Gastroesophageal sphincter (tissue), 4 donors: ENCODE measurements around the gene KRTAP24-1. TPM values are rescaled to one million over a fixed set of nuclear protein-coding genes. Genes with fewer than 3 reads are reported as not detected.

ENCODE experiments used
- ATAC-seq: fragments of 150-250 bp; one replicate; pipeline ENCODE4 v1.9.1; 2016; ENCODE audit warnings: mild to moderate bottlenecking, moderate library complexity
- H3K27ac ChIP-seq, 4 donors: fragments of 200-600 bp; sonication (generic) in 3 of 4; 1 replicate in 3 of 4; 2 replicates in 1 of 4; pipeline ENCODE4 v1.5.1; 2016 to 2019
- H3K27me3 ChIP-seq: fragments of 200-600 bp; sonication (generic); one replicate; pipeline ENCODE4 v1.5.1; 2019
- H3K36me3 ChIP-seq, 2 donors: fragments of 200-600 bp; sonication (generic); one replicate each; pipeline ENCODE4 v1.5.1; 2019; ENCODE audit warnings: control low read depth in 1 of 2
- H3K4me1 ChIP-seq, 3 donors: fragments of 200-600 bp; sonication (generic); 1 replicate in 2 of 3; 2 replicates in 1 of 3; pipeline ENCODE4 v1.5.1; 2016 to 2019; ENCODE audit warnings: control low read depth in 2 of 3
- H3K4me3 ChIP-seq, 2 donors: fragments of 200-600 bp; sonication (generic); one replicate each; pipeline ENCODE4 v1.5.1; 2019; ENCODE audit warnings: mild to moderate bottlenecking in 1 of 2, moderate library complexity in 1 of 2
- H3K9me3 ChIP-seq, 3 donors: fragments of 200-600 bp; sonication (generic); one replicate each; pipeline ENCODE4 v1.5.1; 2017 to 2019; ENCODE audit warnings: control low read depth in 2 of 3
- CTCF ChIP-seq, 4 experiments: fragments of 200-600 bp in 2 of 4; fragments of 450-650 bp in 2 of 4; sonication (generic) in 1 of 4; IDR thresholded peaks; one replicate each; pipeline ENCODE4 v1.5.1; 2017 to 2019; ENCODE audit warnings: antibody characterized with exemption in 4 of 4, mild to moderate bottlenecking in 2 of 4, moderate library complexity in 2 of 4
- EP300 ChIP-seq: sonication (generic); formaldehyde crosslinking; IDR thresholded peaks from one replicate; pipeline ENCODE4 v1.6.1; 2017; ENCODE audit warnings: antibody characterized with exemption, mild to moderate bottlenecking
- POLR2A ChIP-seq, 2 donors: fragments of 450-650 bp; IDR thresholded peaks; one replicate each; pipeline ENCODE4 v1.6.1; 2017; ENCODE audit warnings: antibody characterized with exemption in 2 of 2, mild to moderate bottlenecking in 2 of 2, moderate library complexity in 1 of 2
- POLR2AphosphoS5 ChIP-seq: sonication (generic); formaldehyde crosslinking; IDR thresholded peaks from one replicate; pipeline ENCODE4 v1.6.1; 2017; ENCODE audit warnings: antibody characterized with exemption
- WGBS, 2 donors: methylation state at CpG; one replicate each; pipeline ENCODE4 v1.1.5; 2018; ENCODE audit warnings: low coverage in 1 of 2; 5-methylcytosine and 5-hydroxymethylcytosine counted together
- total RNA-seq, 4 donors: library from RNA; depleted of rRNA; stranded (reverse); fragments of >200 nt; gene quantifications; one replicate each; pipeline ENCODE4 v1.1.0, GENCODE V29; 2016

KRTAP24-1 gene
- total RNA-seq, 4 donors from 2014 or later, result not detected

GRCh38 chr21:30232011-30232410 is 50.7 kb downstream of the KRTAP24-1 start:
- Histone ChIP-seq H3K27ac (no peak overlapping the region), H3K36me3 (no peaks in the 10 kb centered on the region), H3K4me1 (no peaks in the 10 kb centered on the region), H3K27me3 (no peaks in the 10 kb centered on the region), H3K4me3 (no peak overlapping the region), H3K9me3 (peaks cover 0 to 6% (median 0%) of the 10 kb centered on the region in 3 donors)
- 100% methylated on average over 1 of the region's 1 CpG for WGBS, 2 donors
- no peak for ATAC-seq
- TF ChIP-seq EP300 (no peak), POLR2AphosphoS5 (no peak), POLR2A (IDR thresholded peaks at IDR 0.05) (no peak), CTCF (IDR thresholded peaks at IDR 0.05) (no peak)

Other genes with a start within 250 kb of the KRTAP24-1 start
- gene CLDN17, start 116.1 kb downstream of the KRTAP24-1 start, total RNA-seq, result not detected
- gene CLDN8, start 66.9 kb downstream of the KRTAP24-1 start, total RNA-seq, result 1 to 10 TPM in 1 of 4 donors, not detected in 3; 2.1 TPM
- not detected for gene KRTAP25-1, start 6.6 kb upstream of the KRTAP24-1 start, total RNA-seq
- gene KRTAP26-1, start 37.4 kb upstream of the KRTAP24-1 start, total RNA-seq, result not detected
- gene KRTAP27-1, start 54.7 kb upstream of the KRTAP24-1 start, total RNA-seq, result not detected
- gene KRTAP23-1, start 65.7 kb upstream of the KRTAP24-1 start, total RNA-seq, result not detected
- not detected for gene KRTAP13-2, start 89.3 kb upstream of the KRTAP24-1 start, total RNA-seq
- not detected for gene KRTAP13-1, start 113.1 kb upstream of the KRTAP24-1 start, total RNA-seq
- not detected for gene KRTAP13-3, start 143.0 kb upstream of the KRTAP24-1 start, total RNA-seq
- gene KRTAP13-4, start 147.3 kb upstream of the KRTAP24-1 start, total RNA-seq, result not detected
- gene KRTAP15-1, start 157.3 kb upstream of the KRTAP24-1 start, total RNA-seq, result not detected
- not detected for gene KRTAP19-1, start 197.4 kb upstream of the KRTAP24-1 start, total RNA-seq
- not detected for gene KRTAP19-2, start 204.5 kb upstream of the KRTAP24-1 start, total RNA-seq
- 1 to 10 TPM in 1 of 4 donors, not detected in 3; 1.7 TPM for gene KRTAP19-3, start 209.1 kb upstream of the KRTAP24-1 start, total RNA-seq
- not detected for gene KRTAP19-4, start 214.2 kb upstream of the KRTAP24-1 start, total RNA-seq
- gene KRTAP19-5, start 219.2 kb upstream of the KRTAP24-1 start, total RNA-seq, result not detected